HG03342 (cell line): Measurements from ENCODE around the gene SAT2.
"Not testable (repeated sequence)": the region's sequence is repeated elsewhere in the genome, so short reads cannot be mapped to it uniquely, and the experiment has no call there.

Experiments
- ATAC-seq: cut with Tn5 transposase; IDR thresholded peaks from one replicate; pipeline ENCODE4 v1.9.1; 2021; ENCODE audit warnings: mild to moderate bottlenecking, moderate library complexity; ENCODE audit not compliant: unreplicated experiment

The SAT2 gene

DNA sequence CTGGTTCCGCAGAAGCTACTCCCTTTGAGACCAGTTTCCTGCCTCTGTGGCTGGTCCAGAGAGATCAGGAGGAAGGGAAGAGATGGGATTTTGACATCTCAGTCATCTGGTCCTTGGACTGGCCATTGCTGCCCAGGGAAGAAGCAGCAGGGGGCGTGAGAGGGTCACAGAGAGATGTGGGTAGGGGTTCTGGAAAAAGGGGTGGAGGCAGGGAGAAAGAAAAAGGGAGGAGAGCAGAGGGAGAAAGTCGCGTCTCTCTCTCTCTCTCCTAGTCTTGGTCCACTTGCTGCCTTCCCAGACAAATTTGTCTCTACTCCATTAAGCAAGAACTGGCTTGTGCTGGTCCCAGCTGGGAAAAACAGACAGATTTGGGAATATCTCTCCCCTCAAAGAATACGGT is 6.8 kb upstream of the SAT2 start:
- ATAC-seq: no peak

DNA sequence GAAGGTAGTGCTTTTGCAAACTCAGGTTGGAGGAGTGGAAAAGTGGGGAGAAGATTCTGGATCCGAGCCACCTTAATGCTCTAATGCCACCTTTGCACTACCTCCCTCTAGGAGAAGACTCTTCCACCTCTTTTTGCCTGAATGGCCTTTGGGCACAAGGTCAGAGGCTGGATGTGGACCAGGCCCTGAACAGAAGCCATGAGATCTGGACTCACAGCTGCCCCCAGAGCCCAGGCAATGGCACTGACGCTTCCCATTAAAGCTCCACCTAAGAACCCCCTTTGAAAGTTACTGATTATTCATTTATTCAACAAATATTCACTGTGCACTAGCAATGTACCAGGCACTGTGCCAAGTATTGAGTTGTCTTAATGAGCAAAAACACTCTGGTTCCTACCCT is 5.5 kb upstream of the SAT2 start:
- ATAC-seq: no peak

DNA sequence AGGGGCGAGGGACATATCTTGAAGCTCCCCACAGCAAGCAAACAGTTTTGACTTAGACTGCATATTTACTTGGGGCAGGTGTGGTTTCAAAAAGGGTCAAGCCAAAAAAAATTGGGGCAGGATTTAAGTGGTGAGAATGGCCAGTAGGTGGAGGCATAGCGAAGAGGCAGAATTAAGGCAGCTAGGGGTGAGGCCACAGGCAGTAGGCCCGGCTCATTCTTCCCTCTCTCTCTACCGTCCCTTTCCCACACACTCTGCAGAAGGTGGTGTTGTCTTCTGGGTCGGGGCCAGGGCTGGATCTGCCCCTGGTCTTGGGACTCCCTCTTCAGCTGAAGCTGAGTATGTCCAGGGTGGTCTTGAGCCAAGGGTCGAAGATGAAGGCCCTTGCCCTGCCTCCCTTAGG is 4.9 kb upstream of the SAT2 start:
- no peak for ATAC-seq

DNA sequence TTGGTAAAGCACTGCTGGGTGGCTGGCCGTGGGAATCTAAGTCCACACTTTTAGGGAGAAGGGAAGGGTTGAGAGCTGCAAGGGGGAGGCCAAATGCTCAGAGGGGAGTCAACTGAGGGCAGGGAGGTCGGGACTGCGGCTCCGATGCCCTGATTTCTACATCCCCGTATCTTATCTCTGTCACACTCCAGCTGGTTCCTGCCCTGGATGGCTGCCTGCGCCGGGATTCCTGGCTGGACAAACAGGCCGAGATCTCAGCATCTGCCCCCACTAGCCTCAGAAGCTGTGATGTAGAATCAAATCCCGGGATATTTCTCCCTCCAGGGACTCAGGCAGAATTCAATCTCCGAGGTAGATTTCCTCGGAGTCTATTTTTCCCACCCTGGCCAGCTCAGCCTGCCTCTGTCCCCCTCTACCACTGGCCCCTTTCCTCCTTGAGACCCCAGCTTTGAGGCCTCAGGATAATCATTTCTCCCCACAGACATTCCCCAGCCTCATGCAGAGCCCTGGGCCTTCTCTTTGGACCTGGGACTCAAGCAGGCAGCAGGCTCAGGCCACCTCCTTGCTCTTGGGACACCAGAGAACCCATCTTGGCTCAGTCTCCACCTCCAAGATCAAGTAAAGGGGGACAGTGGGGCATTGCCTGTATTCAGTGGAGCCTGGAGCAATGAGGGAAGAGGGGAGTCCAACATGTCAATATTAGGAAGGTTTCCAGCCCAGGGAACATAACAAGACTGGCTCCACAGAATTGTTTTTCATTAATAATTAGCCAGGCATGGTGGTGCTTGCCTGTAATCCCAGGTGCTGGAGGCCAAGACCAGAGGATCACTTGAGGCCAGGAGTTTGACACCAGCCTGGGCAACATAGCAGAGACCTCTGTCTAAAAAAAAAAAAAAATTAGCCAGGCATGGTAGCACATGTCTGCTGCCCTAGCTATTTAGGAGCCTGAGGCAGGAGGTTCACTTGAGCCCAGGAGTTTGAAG is 4.1 kb upstream of the SAT2 start:
- no peak for ATAC-seq

DNA sequence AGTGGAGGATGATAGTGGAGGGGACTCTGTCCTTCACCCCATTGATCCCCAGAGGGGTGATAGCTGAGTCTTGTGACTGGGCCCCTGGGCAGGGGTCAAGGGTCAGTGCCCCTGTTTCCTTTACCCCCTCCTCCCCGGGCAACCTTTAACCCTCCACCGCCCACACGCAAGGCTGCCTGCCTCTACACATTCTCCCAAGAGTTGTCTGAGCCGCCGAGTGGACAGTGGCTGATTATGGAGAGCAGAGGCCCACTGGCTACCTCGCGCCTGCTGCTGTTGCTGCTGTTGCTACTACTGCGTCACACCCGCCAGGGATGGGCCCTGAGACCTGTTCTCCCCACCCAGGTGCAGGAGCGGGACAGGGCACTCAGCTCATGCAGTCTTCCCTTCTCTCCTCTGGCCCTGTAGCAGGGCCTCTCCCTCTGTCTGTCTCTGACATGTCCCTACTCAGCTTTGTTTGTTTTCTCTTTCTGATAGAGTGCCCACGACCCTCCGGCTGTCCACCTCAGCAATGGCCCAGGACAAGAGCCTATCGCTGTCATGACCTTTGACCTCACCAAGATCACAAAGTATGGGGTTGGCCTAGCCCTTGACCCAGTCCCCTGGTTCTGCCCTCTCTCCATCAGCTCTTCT is 2.4 kb upstream of the SAT2 start, which contains the start of gene SHBG:
TSS of gene SHBG (plus strand) at position 197 of the 633 bp plus-strand sequence. CDS start at position 235, 38 bp downstream.
- ATAC-seq: no peak

DNA sequence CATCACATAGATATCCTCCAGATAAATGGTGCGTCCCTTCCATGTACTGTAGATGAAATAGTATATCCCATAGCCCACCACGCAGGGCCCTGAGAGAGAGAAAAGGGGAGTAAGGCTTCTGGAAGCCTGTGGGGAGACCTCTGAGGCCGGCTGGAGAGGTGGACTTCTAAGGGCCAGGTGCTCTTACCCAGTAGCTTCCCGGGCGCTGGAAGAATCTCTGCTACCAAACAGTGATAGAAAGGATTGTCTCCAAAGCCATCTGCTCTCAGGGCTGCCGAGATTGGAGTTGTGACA is 718 bp downstream of the SAT2 start:
- ATAC-seq: no peak

DNA sequence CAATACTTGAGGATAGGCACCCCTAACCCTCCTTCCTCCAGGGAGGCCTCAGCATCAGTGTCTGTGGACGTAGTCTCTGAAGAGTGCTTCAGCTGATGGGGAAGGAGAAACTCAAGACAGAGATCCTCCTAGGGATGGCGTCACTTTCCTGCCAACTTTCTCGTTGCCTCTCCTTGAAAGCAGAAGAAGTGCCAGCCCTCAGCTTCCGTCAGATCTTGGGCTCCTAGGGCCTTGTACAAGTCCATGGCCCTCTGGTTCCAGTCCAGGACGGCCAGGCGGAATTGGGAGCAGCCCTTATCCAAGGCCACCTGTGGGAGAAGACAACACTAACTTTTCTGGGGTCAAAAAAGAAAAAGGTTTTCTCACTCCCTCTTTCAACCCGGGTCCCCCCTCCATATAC is 1.3 kb downstream of the SAT2 start:
- ATAC-seq: no peak

DNA sequence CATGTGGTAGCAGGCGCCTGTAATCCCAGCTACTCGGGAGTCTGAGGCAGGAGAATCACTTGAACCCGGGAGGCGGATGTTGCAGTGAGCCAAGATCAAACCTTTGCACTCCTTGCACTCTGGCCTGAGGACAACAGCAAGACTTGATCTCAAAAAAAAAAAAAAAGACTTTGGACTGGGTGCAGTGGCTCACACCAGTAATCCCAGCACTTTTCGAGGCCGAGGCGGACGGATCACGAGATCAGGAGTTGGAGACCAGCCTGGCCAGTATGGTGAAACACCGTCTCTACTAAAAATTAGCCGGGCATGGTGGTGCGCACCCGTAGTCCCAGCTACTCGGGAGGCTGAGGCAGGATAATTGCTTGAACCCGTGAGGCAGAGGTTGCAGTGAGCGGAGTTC is 1.9 kb downstream of the SAT2 start:
- ATAC-seq: not testable (repeated sequence)

DNA sequence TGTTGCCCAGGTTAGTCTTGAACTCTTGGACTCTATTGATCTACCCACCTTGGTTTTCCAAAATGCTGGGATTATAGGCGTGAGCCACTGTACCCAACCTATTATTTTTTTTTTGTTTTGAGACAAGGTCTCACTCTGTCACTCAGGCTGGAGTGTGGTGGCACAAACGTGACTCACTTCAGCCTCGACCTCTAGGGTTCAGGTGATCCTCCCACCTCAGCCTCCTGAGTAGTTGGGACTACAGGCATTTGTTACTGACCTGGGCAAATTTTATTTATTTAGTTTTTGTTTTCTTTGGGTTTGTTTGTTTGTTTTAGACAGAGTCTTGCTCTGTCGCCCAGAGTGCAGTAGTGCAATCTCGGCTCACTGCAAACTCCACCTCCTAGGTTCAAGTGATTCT is 4.0 kb downstream of the SAT2 start:
- ATAC-seq: no peak

DNA sequence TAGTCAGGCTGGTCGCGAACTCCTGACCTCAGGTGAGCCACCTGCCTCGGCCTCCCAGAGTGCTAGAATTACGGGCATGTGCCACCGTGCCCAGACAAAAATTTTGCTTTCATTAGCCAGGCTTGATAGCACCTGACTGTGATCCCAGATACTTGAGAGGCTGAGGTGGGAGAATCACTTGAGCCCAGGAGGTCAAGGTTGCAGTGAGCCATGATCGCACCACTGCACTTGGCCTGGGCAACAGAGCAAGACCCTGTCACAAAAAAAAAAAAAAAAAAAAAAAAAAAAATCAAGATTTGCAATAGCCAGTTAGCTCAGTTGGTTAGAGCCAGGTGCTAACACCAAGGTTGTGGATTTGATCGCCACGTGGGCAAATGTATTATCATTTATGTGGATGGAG is 6.8 kb downstream of the SAT2 start:
- no peak for ATAC-seq

DNA sequence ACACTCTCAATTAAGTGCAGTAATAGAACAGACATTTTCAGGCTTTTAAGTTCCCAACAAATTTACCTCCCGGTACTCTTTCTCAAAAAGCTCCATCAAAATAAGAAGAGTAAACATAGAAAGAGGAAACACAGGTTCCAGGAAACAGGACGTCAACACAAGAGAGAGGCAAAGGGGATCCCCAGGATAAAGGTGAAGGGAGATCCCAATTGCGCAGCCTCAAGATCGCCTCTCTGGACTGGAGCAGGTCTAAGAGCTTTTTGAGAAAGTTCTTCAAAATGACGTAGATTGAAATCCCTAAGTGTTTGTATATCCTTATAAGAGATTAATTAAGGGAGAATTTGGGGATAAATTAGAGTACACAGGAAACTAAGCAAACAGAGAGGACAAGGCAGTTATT is 9.0 kb downstream of the SAT2 start:
- ATAC-seq: no peak

DNA sequence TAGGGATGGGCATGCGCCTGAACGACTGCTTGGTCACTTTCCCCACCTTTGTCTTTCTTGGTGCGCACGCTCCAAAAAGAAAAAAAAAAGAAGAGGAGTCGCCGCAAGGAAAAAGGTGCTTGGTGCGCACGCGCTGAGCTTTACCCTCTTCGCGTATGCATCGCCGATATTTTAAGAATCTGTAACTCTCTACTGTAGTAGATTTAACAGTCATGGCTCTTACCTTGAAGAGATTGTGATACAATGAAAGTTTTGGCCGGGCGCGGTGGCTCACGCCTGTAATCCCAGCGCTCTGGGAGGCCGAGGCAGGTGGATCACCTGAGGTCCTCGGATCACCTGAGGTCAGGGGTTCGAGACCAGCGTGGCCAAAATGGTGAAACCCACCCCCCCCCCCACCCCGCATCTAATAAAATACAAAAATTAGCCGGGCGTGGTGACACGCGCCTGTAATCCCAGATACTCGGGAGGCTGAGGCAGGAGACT is 12.3 kb downstream of the SAT2 start:
- no peak for ATAC-seq

DNA sequence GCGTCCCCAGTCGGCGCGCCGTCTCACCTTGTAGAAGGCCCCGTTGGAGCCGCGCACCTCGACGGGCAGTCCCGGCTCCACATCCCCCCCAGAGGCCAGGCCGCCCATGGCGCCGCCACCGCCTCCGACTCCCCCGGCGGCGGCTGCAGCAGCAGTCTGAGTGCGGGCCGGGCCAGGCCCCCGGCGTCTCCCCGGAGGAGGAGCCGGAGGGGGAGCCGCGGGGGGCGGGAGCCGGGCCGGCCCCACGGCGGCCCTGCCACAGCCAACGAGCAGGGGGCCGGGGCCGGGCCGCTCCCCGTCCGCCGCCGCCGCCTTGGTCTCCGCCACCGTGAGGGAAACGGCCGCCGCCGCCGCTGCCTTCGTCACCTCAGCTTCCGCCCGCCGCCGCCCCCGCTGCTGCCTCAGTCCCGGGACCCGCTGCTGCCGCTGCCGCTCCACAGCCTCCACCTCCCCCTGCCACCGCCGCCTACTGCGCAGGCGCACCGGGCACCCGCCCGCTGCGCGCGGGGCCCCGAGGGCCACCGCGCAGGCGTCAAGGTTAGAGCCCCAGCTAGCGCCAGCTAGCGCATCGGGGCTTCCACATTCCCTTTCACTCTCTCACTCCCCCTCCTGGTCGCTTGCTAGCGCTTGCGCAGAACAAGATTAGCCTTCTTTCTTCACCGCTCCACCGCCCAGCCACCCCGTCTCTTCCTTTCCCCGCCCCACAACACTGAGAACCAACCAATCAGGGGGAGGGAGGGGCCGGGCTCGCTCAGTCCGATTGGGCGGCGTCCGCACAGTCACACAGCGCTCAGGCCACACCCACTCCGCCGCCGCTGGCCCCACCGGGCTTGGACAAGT is 13.0 kb downstream of the SAT2 start, which contains the start of gene FXR2:
TSS of gene FXR2 (minus strand) at position 473 of the 840 bp plus-strand sequence. CDS start at position 108, 365 bp downstream.
- ATAC-seq: peak; percentile 85

DNA sequence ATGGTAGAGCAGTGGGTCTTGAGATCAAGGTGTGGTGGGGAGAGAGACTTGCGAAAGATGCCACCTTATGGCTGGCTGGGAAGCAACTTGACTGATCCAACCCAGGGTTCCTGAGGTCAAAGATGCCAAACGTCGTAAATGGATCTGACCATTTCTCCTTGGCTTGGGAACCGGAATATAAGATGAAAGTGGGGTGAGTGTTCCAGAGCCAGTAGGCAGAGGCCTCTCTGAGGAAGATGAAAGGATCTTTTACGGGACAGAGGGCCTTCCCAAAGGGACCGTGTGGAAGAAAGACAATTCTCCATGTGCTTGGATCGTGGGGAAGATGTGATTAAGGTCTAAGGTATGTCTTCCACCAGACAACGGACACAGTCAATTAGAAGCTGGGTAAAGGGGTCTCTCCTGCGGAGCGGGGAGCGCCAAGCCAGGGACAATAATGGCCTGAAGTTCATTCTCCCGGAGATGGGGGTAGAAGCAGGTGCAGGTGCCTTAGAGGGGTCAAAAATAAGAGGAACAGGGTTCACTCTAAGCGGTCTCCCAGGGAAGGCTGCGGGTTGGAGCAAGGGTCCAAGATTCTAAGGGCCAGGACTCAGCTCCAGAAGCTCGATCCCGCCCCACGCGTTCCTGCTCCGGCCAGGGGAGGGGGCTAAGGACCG is 13.7 kb downstream of the SAT2 start:
- no peak for ATAC-seq

DNA sequence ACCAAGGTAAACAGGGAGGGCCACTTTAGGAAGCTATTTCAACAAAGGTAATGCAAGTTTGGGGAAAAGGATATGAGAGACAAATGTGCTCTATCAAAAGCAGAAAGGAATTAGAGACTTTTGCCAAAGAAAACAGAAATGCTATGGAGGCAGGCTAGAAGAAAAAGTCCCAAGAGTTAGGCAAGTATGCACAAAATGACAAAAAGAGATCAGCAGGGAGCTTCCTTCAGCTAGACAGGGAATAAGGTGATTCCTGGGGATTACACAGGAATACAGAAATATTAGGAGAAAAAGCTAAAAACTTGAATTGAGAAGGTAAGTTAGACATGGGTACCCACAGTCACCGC is 15.4 kb downstream of the SAT2 start:
- ATAC-seq: no peak

DNA sequence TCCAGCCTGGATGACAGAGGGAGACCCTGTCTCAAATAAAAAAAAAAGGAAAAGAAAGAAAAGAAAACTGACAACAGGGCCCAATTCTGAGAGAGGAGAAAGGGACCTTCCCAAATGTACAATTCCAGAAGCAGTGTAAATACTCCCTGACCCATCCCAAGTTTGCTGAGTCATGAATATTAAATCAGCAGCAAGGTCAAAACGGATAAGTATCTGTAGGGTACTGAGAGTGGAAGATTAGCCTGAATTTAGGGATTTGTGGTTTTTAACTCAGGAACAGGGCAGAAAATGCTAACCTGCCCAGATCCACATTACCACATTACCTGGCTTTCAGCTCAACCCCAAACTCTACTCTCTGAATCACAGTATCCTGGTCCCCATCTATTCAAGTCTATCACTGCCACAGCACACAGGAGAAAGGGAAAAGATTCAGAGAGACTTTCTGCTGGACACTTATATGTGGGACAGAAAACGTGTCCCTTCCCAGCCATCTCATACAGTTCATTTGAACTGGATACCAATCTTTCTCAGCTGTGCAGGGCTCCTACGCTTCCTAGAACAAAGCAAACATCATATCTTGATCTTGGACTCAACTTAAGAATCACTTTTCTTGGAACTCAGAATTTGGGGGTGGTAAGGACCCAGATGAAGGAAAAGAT is 15.9 kb downstream of the SAT2 start:
- ATAC-seq: no peak

DNA sequence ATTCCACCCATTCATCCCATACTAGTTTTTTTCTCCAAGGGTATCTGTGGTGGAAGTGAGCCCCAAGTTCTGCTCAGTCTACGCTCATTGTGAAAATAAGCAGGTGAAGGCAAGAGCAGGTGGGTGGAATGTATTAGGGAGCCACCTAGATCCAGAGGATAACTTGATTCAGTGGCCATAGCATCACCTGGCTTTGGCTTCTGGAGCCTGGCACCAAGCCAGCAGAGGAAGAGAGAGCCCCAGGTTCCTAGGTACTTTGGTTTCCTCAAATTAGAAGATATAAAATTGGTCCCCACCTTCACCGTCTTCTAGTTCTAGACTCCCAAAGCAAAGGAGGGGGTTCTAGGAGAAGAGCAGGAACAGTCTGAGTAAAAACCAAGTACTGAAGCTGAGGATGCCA is 17.0 kb downstream of the SAT2 start:
- ATAC-seq: no peak

DNA sequence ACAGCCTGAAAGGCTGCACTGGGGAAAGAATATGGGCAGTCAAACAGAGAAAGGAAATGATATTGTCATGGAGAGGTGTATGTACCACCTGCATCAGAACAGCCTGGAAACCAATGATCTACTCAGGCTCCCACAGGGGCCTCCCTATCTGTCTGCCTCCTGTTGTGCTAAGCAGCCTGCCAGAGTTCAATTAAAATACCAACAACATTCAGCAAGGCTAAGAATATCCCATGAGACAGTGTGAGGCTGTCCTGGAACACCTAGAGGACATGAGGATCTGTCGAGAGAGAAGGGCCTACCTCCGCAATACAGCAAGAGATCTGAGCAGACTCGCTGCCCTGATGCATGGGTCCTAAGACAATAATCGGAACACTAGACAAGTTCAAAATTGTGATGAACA is 21.3 kb downstream of the SAT2 start:
- no peak for ATAC-seq

DNA sequence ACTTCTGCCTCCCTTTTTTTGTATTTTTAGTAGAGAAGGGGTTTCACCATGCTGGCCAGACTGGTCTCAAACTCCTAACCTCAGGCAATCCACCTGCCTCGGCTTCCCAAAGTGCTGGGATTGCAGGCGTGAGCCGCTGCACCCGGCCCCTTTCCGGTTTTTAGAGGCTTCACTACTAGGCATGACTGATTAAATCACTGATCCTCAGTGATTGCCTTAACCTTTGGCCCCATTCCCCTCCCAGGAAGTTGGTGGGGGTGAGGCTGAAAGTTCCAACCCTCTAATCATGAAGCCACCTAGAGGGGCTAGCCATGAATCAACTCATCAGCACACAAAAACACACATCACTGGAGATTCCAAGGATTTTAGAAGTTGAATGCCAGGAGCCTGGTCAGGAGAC is 30.1 kb downstream of the SAT2 start:
- ATAC-seq: not testable (repeated sequence)

DNA sequence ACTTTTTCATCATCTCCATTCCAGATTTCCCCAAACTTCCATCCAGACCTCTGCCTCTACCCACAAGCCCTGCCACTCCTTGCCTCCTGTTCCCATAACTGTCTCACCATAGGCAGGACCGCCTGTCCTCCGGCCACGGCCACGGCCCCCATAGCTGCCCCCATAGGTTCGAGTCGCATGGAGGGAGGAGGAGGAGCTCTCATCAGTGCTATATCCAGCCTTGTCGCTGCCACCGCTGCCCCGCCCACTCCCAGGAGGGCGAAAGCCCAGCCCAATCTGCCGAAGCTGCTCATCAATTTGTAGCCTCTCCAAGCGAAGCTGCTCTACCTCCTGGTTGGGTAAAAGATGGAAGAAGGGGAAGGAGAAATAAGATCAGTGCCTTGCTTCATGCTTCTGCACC is 34.3 kb downstream of the SAT2 start:
- ATAC-seq: no peak
